Anterior cingulate cortex (tissue), 58 donors: ENCODE measurements around the gene CAPN7.

Experiments used
- DNase-seq, 58 donors: peaks; one replicate each; lab custom pipeline; 2025; lab: John Stamatoyannopoulos, UW

CAPN7 gene

DNA sequence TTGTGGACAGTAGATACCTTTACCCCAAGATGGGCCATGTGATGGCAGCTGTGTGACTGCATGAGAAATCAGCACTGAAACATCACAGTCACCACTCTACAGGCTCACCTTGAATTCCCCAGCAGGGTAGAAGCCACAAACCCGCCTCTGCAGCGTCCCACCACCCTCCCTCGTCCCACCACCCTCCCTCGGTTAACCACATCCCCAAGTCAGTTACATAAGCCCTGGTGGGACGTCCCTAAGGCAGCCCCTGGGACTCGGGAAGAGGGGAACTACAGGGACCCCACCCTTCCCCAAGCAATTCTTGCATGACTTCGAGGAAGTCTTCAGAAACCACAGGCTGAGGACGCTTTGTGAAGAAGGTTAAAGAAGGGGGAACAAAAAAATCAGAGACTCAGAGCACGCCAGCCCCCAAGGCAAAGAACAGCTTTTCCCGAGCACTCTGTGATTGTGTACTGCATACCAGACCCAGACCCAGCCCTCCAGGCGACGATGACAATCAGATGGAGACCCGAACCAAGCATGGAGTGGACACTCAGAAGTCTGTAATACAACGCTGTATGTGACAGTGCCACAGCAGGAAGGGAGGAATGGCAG lies 65.8 kb downstream of the CAPN7 start:
- DNase-seq: peak in 1 of 58 donors; percentile 45

DNA sequence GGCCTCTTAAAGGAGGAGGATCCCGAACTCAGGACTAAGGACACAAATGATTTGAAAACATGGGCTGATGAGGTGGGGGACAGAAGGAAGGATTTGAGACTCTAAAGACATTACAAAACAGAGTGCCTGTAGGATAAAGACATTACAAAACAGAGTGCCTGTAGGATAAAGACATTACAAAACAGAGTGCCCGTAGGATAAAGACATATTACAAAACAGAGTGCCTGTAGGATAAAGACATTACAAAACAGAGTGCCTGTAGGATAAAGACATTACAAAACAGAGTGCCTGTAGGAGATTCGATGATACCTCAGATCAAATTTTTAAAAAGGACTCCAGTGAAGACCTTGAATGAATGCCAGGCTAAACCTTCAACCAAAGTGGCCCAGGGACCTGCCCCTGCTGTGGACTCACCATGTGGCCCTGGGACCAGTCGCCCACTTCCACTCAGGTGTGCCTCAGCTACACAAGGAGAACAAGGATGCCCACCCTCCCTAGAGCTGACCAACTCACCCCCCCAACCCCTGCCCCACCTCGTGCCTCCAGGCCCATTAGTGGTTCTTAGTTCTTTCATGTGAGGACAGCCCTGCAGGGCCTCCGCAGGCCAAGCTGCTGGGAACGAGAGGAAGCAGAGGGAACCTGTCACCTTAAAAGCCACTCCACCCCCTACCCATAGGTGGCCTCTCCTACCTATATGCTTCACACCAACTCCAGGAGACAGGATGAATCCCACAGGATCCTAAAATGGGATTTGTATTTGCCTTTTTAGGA lies 66.6 kb downstream of the CAPN7 start:
- no peak for DNase-seq

DNA sequence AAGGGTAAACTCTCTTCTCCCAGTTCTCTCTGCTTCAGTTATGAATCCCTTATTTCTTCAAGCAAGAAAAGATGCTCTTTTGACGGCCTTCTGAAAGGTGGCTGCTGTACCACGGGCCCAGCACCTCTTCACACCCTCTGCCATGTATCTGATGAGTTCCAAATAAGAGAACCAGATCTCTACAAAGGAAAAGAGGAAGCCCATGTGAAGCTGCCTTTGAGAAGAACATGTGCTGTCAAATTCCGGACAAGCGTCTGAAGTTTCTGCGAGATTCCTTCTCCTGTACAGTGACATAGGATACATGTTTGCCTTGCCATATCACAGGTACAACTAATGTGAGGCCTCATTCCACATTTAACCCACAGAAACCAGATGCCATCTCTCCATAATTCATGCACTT lies 67.2 kb downstream of the CAPN7 start:
- DNase-seq: no peak

DNA sequence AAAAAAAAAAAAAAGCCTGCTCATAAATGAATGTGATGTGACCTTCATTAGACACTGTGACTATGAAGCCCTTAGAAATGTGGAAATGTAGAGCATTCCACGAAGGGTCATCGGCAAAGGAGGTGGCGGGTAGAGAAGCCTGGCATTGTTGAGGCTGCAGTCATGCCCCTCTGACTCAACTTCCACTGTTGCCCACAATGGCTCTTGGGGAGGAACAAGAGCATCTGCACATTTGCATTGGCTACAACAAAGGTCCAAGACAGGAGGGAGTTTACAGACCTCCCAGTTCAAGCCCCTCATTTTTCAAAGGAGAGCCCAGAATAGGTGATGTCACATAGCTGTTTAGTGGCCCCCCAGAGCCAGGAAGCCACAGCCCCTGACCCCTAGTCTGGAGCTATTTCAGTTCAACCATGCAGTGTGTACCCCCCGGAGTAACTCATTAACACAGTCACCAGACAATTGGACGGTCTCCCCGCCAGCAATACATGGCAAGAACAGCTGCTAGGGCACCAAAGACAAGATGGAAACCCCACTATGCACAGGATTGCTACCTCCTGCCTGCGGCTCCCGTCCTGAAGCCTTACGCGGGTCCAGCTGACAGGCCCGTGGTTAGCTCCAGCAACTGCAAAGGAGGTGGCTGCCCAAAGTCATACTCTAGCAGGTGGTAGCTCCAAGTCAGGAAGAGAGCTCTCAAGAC lies 70.1 kb downstream of the CAPN7 start:
- DNase-seq: peak in 9 of 58 donors; percentile 13 to 60 (median 30)

DNA sequence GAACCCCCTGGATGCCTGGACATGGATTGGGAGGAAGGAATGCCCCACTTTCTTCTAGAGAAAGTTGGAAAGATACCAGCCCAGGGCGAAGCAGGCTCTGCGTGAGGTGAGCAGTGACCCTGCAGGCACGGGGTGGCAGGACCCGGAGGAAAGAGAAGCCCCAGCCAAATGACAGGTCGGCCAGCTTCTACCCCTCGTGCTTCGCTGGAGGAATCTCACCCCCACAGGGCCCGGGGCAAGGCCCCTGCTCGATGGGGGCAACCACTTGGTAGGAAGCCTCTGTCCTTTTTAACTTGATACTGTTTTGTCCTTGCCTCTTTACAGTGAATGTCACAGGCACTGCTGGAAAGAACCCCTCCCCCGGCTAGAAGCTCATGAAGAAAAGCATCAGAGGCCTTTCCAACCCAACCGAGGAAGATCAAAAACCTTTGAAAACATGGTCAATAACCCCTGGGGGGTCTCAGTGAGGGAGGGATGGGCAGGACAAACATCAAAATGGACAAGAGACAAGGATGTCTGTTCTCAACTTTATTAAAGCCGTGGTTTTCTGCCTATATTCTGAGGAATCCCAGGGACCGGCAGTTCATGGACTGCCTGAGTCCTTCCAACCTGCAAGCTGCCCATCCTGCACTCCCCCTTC lies 71.9 kb downstream of the CAPN7 start:
- no peak for DNase-seq

DNA sequence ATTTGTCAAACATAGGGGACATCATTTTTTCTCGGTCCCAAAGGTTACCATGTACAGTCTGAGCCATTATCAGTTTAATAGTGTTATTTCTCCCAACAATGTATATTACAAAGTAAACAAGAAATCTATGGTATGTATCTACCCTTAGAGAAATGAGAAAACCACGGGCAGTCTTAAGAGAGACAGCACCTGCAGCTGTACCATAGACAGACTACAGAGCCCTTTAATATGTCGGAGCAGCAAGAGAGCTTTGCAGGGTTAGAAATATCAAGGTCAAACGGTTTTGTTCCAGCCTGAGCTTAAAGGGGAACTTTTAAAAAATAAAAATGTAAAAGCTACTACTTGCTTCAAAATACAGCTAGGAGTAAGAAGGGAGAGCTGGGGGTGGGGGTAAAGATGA lies 73.2 kb downstream of the CAPN7 start:
- no peak for DNase-seq

DNA sequence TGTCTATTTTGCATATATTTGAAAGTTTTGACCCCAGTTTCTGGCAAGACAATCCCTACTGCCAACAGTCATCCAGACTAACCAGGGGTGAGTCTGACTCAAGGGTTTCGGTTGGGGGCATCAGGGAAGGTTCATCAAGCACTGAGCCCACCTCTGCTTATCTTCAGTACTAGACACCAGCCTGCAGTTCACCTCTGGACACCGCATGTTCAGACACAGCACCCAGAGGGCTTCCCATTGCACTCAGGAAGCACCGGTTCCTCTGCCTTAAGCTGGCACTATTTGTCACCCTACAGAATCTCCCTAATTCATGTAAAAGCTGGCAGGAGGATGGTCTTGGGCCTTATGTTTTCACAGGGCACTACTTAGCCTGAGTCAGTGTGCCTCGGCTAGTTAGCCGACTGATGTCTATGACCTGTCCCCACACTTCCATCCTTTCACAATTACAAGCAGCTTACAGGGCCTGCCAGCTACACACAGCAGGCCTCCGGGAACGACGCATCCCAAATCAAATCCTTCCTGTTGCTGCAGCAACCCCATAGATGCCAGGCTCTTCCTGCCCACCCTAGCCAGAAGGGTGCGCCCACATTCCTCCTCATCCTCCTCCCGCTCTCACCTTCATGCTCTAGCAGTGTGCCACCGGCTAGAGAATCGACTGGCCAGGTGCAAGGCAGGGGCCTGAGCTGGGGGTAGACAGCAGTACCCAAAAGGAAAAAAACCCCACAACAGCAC lies 73.8 kb downstream of the CAPN7 start:
- DNase-seq: peak in 3 of 58 donors; percentile 24 to 44 (median 25)

DNA sequence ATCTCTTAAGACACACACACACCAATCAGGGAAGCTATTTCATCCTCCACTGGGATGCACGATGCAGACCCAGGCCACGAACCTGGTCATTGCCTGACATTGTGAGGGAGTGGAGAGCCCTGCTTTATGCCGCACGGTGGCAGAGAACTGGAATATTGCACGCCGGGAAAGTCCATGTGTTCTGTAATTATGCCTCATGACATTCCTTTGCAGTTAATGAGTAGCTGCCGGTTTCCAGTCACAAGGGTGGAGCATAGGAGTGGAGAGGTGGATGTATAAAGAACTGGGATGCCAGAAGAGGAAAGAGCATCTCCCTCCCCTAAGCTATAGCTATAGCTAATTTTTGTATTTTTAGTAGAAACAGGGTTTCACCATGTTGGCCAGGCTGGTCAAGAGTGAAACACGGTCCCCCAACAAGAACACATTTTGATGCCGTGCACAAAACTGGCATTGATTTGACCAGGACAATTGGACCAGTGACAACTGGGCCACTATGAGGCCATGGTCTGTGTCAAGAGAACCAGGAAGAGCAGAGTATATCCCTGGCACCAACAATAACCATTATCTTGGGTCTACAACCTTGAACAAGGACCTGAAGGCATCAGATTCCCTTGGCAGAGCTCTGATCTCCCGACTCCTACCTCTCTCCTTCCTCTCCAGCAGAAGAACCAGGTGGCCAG lies 74.9 kb downstream of the CAPN7 start:
- peak in 6 of 58 donors; percentile 13 to 42 (median 29) for DNase-seq

DNA sequence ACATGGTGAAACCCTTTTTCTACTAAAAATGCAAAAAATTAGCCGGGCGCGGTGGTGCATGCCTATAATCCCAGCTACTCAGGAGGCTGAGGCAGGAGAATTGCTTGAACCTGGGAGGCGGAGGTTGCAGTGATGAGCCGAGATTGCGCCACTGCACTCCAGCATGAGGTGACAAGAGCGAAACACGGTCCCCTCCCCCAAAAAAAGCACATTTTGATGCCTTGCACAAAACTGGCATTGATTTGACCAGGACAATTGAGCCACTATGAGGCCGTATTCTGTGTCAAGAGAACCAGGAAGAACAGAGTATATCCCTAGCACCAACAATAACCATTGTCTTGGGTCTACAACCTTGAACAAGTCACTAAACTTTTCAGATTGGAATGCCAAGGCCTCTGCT lies 75.8 kb downstream of the CAPN7 start:
- DNase-seq: peak in 14 of 58 donors; percentile 21 to 75 (median 34)

DNA sequence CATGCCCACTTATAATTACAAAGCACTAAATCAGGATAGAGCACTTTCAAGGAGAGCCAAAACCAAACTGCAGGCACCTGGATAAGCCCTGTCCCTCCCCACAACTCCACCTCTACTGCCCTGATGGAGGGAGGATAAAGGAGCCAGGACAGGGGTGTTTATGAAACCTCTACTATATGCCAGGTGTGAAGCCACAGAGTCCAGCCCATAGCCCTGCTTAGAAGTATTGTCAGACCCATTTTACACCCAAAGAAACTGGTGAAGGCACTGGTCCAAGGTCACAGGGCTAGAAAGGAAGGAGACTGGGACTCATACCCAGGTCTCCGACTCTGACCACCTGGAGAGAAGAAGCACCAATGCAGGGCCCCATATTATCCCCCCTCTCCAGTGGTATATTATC lies 77.7 kb downstream of the CAPN7 start:
- no peak for DNase-seq

DNA sequence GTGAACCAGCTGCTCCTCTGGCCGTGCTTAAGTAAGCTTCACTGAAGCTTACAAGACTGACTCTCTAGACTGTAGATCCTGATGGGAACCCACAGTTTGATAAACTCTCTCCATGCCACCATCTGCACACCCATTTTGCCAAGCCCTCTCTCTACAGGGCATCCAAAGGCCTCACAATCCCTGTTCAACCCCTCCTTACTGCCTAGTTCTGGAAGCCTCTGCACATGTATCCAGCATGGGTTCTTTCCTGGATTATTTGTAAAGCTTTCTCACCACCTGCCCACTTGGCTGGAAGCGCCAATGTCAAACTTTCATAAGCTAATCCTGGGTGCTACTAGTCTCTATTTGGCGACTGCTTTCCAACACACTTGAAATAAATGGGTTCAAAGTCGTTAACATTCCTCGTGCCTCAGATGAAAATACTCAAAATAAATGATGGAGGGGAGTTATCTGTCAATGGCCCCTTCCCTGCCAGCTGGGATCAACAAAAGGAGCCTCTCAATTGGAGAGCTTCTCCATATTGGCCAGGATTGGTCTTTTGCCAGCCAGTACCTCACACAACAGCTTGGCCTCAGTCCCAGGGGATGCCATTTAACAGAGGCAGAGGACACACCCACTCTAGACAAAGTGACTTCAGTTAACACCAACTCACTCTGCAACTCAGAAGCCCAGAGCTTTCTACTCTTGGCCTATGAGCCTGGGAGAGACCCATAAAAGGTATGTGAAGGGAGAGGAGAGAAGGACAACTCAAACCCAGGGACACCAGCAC lies 78.3 kb downstream of the CAPN7 start:
- DNase-seq: peak in 2 of 58 donors; percentile 47 to 76

DNA sequence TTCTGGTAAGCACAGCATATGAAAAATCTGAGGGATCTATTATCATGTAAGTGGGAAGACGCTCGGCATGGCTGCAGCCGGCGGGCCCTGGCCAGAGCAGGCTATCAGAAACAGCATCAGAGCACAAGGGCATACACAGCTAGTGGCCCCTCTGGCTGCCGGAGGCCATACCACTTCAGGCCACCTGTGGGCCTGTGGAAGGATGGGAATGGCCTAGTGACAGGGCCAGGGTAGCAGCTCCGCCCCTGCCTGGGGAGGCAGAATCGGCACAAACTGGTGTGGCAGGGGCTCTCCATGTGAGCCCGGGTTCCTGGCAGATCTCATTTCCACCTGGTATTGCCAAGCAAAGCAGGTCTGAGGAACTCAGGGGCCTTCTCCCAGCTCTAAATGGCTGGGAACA lies 80.0 kb downstream of the CAPN7 start:
- no peak for DNase-seq

DNA sequence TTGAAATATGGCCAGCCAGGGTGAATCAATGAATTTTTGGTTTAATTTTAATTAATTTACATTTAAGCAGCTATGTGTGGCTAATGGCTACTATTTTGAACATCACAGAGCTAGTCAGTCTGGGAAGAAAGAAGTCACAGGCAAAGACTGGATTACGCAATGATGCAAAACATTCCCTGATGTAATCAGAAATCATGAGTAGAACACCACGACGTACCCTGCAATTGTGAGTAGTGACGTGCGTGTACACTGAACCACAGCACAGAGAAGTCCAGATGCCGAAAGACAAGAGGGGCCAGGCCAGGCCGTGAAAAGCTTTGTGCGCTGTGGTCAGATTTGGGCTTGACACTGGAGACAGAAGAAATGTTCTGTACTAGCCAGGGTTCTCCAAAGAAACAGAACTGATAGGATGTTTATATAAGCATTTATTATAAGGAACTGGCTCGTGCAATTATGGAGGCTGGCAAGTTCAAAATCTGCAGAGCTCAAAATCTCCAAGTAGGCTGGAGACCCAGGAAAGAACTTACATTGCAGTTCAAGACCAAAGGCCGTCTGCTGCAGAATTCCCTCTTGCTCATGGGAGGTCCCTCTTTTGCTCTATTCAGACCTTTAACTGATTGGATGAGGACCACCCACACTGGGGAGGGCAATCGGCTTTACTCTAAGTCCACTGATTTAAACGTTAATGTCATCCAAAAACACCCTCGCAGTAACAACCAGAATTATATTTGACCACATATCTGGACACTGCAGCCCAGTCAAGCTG lies 81.7 kb downstream of the CAPN7 start:
- DNase-seq: peak in 2 of 58 donors; percentile 21 to 61

DNA sequence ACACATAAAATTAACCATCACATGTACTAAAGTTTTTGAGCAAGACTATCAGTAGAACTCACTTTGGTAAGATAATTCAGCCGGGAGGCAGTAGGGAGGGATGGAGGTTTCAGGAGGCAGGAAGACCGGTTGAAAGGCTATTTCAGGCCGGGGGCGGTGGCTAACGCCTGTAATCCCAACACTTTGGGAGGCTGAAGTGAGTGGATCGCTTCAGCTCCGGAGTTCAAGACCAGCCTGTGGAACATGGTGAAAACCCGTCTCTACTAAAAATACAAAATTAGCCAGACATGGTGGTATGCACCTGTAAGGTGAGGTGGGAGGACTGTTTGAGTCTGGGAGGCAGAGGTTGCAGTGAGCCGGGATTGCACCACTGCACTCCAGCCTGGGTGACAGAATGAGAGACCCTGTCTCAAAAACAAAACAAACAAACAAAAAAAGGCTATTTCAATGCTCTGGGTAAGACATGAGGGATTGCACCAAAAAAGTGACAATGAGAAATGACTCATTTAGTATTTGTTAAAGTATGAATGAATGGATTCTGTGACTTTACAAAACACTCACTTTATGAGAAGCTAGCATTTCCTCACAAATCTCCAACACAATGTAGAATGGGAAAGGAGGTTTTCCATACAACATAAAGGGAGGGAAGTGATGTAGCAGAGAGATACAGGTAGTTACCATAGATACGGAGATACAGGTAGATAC lies 82.4 kb downstream of the CAPN7 start:
- no peak for DNase-seq

DNA sequence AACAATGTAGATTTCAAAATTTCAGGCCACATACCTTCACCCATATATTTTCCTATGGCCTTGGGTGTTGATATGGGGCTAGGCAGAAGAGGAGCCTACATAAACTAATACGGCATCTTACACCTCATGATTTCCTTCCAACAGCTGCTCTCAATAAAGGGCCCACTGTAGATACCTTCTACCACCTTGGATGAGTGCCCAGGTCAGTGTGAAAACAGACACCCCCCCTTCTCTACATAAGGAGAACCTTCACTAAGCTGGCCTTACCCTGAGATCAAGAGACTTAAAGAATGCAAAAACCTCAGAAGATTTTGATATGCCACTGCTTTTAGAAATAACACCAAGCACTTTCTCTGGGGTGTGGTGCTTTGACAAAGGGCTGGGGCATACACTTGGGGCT lies 83.6 kb downstream of the CAPN7 start:
- no peak for DNase-seq

DNA sequence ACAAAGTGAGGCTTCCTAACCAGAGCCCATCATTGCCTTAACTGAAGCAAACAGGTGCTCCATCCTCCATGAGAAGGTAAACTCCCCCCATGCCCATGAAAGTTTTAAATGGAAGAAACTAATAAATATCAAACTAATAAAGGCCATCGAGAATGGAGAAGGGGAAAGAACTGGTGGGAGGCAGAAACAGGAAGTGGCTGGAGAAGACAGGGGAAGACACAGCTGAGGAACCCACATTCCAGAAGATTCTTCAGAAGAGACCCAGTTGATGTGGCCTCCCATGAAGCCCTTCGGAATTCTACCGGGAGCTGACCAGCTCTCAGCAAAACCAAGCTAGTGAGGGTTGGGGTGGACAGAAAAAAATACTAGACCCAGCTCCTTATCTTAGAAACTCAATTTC lies 84.7 kb downstream of the CAPN7 start:
- no peak for DNase-seq
